HG02678 (cell line): ENCODE data around the gene DPY30.

Source experiments
- ATAC-seq: cut with Tn5 transposase; IDR thresholded peaks from one replicate; pipeline ENCODE4 v1.9.1; 2021; ENCODE audit warnings: mild to moderate bottlenecking, moderate library complexity; ENCODE audit not compliant: unreplicated experiment

The DPY30 gene

GRCh38 chr2:32010280-32010669 is 29.3 kb downstream of the DPY30 start:
- peak; percentile 55 for ATAC-seq

GRCh38 chr2:32009516-32010256 is 29.9 kb downstream of the DPY30 start:
- ATAC-seq = peak; percentile 23

- ATAC-seq = no peak
Measured at GRCh38 chr2:32008805-32009515, 30.6 kb downstream of the DPY30 start.

- no peak for ATAC-seq
Measured at GRCh38 chr2:32007121-32007391, 32.5 kb downstream of the DPY30 start.

- ATAC-seq = no peak
Measured at GRCh38 chr2:32005371-32005976, 34.1 kb downstream of the DPY30 start.

GRCh38 chr2:32003791-32004190 is 35.8 kb downstream of the DPY30 start:
- no peak for ATAC-seq

GRCh38 chr2:32002406-32002805 is 37.2 kb downstream of the DPY30 start:
- no peak for ATAC-seq

GRCh38 chr2:31999438-31999837 is 40.2 kb downstream of the DPY30 start:
- ATAC-seq = no peak

- ATAC-seq = no peak
Measured at GRCh38 chr2:31998731-31999383, 40.7 kb downstream of the DPY30 start.

- peak; percentile 52 for ATAC-seq
Measured at GRCh38 chr2:31997653-31998052, 42.0 kb downstream of the DPY30 start.

- no peak for ATAC-seq
Measured at GRCh38 chr2:31996571-31997150, 42.9 kb downstream of the DPY30 start.

- no peak for ATAC-seq
Measured at GRCh38 chr2:31992934-31993333, 46.7 kb downstream of the DPY30 start.

GRCh38 chr2:31992025-31992579 is 47.5 kb downstream of the DPY30 start:
- no peak for ATAC-seq

GRCh38 chr2:31989946-31990345 is 49.7 kb downstream of the DPY30 start:
- ATAC-seq = no peak

- ATAC-seq = no peak
Measured at GRCh38 chr2:31987454-31988220, 52.0 kb downstream of the DPY30 start.

- no peak for ATAC-seq
Measured at GRCh38 chr2:31986906-31987305, 52.7 kb downstream of the DPY30 start.

- ATAC-seq = no peak
Measured at GRCh38 chr2:31983762-31984467, 55.7 kb downstream of the DPY30 start.

GRCh38 chr2:31980674-31981356 is 58.8 kb downstream of the DPY30 start:
- peak; percentile 98 for ATAC-seq

- ATAC-seq = no peak
Measured at GRCh38 chr2:31979956-31980355, 59.6 kb downstream of the DPY30 start.
